CD4-positive, CD25-positive, alpha-beta regulatory T cell (primary cell): ENCODE measurements around the gene C1orf50. TPM values are rescaled to one million over a fixed set of nuclear protein-coding genes. Genes with fewer than 3 reads are reported as not detected.
"Not testable (repeated sequence)": the region's sequence is repeated elsewhere in the genome, so short reads cannot be mapped to it uniquely, and the experiment has no call there.

Experiments used
- ATAC-seq, 2 donors: fragments of 150-1000 bp; cut with Tn5 transposase; one replicate each; pipeline ENCODE4 v1.10.0; 2021; ENCODE audit warnings: low read depth in 2 of 2, moderate number of reproducible peaks in 2 of 2, moderate library complexity in 1 of 2
- DNase-seq, 3 donors: peaks; one replicate each; pipeline versions ENCODE4 v3.0.0 to v3.0.0-alpha.2; 2012 to 2022; ENCODE audit warnings: mixed read lengths in 1 of 3
- H3K27ac ChIP-seq: one replicate; pipeline ENCODE4 v1.7.0; 2013; ENCODE audit warnings: mild to moderate bottlenecking, low read length; ENCODE audit not compliant: insufficient read depth, poor library complexity, severe bottlenecking
- H3K27me3 ChIP-seq: one replicate; pipeline ENCODE4 v1.7.0; 2013; ENCODE audit warnings: low read length; ENCODE audit not compliant: control insufficient read depth, insufficient read depth
- H3K36me3 ChIP-seq: one replicate; pipeline ENCODE4 v1.7.0; 2013; ENCODE audit warnings: mild to moderate bottlenecking, low read length, moderate library complexity; ENCODE audit not compliant: control insufficient read depth, insufficient read depth
- H3K4me1 ChIP-seq: 2 replicates; pipeline ENCODE4 v1.7.0; 2013; ENCODE audit warnings: mild to moderate bottlenecking, low read length; ENCODE audit not compliant: insufficient read depth, control insufficient read depth, poor library complexity, severe bottlenecking
- H3K4me3 ChIP-seq: one replicate; pipeline ENCODE4 v1.7.0; 2013; ENCODE audit warnings: low read depth, mild to moderate bottlenecking, low read length, moderate library complexity
- H3K9me3 ChIP-seq, 2 experiments: 1 replicate in 1 of 2; 2 replicates in 1 of 2; pipeline ENCODE4 v1.7.0; 2013; ENCODE audit warnings: low read length in 2 of 2, mild to moderate bottlenecking in 1 of 2, moderate library complexity in 1 of 2; ENCODE audit not compliant: control insufficient read depth in 2 of 2
- H3K27ac Mint-ChIP-seq, 3 donors: one replicate each; pipeline ENCODE4 v1.8.0; 2020 to 2022; ENCODE audit warnings: mild to moderate bottlenecking in 3 of 3, mixed read lengths in 3 of 3, moderate library complexity in 2 of 3
- H3K27me3 Mint-ChIP-seq: one replicate; pipeline ENCODE4 v1.8.0; 2022; ENCODE audit warnings: mild to moderate bottlenecking, mixed read lengths
- H3K36me3 Mint-ChIP-seq: one replicate; pipeline ENCODE4 v1.8.0; 2020; ENCODE audit warnings: mixed read lengths
- H3K4me1 Mint-ChIP-seq, 4 donors: one replicate each; pipeline ENCODE4 v1.8.0; 2020 to 2022; ENCODE audit warnings: mixed read lengths in 4 of 4, mild to moderate bottlenecking in 1 of 4
- H3K4me3 Mint-ChIP-seq, 4 donors: one replicate each; pipeline ENCODE4 v1.8.0; 2020 to 2022; ENCODE audit warnings: mild to moderate bottlenecking in 4 of 4, mixed read lengths in 4 of 4, moderate library complexity in 3 of 4
- H3K9me3 Mint-ChIP-seq, 7 donors: one replicate each; pipeline ENCODE4 v1.8.0; 2020 to 2022; ENCODE audit warnings: mixed read lengths in 7 of 7, mild to moderate bottlenecking in 3 of 7, moderate library complexity in 2 of 7
- polyA plus RNA-seq, 4 donors: library from polyadenylated mRNA; unstranded; fragments of 300-500 nt; fragmentation: Illumina TruSeq; gene quantifications; one replicate each; pipeline ENCODE4 v1.2.3, GENCODE V29; 2021
- total RNA-seq: library from RNA; stranded (reverse); gene quantifications from one replicate; pipeline ENCODE4 v1.2.3, GENCODE V29; 2022

Gene C1orf50
- total and polyA plus RNA-seq, 5 donors from 2014 or later = 3.8 to 14.3 (median 7.3) TPM

DNA sequence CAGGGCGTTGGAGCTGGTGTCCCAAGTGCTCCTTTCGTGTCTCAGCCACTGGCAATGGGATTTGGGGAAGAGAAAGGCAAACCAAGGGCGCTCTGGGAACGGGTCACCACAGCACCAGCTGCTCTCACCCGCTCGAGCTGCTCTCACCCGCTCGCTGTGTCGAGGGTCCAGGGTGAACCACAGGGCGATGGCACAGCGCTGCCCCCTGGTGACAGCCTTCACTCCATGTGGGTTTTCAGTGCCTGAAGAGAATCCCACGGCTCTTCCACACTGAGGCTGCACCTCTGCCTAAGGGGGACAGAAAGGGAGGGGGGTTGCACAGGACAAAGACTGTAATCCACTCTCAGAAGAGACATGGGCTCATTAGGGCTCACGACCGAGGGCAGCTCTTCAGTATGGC lies 19.9 kb upstream of the C1orf50 start:
- Mint-ChIP-seq H3K27ac (no peak overlapping the region), H3K9me3 (peaks cover 0 to 4% (median 0%) of the 10 kb centered on the region in 7 donors), H3K36me3 (peaks cover 37% of the 10 kb centered on the region), H3K4me1 (peaks cover 0 to 3% (median 0%) of the 10 kb centered on the region in 4 donors), H3K27me3 (no peaks in the 10 kb centered on the region), H3K4me3 (no peak overlapping the region)
- H3K4me1 ChIP-seq = no peaks in the 10 kb centered on the region
- peaks cover 31% of the 10 kb centered on the region for H3K36me3 ChIP-seq
- DNase-seq = peak in 2 of 3 donors; percentile 27 to 35
- no peak overlapping the region for H3K4me3 ChIP-seq
- no peak for ATAC-seq
- no peak overlapping the region for H3K27ac ChIP-seq
- no peaks in the 10 kb centered on the region for H3K9me3 ChIP-seq
- H3K27me3 ChIP-seq = no peaks in the 10 kb centered on the region

DNA sequence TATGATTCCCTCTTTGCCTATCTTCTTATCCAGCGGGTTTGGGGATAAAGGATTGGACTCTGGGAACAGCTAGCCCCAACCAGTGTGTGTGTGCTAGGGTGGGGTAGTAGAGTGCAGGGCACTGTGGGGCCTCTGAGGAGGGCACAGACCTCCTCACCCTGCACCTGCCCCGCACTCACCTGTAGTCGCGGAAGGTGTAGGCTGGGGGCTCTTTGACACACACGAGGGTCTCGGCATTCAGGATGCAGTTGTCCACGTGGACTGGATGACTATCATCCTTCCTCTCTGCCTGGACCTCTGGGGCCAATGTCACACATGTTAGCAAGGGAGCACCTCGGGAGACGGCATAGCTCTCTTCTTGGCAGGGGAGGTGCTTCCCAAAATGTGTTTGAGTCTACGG lies 19.0 kb upstream of the C1orf50 start:
- peaks cover 0 to 3% (median 0%) of the 10 kb centered on the region in 4 donors for H3K4me1 Mint-ChIP-seq

DNA sequence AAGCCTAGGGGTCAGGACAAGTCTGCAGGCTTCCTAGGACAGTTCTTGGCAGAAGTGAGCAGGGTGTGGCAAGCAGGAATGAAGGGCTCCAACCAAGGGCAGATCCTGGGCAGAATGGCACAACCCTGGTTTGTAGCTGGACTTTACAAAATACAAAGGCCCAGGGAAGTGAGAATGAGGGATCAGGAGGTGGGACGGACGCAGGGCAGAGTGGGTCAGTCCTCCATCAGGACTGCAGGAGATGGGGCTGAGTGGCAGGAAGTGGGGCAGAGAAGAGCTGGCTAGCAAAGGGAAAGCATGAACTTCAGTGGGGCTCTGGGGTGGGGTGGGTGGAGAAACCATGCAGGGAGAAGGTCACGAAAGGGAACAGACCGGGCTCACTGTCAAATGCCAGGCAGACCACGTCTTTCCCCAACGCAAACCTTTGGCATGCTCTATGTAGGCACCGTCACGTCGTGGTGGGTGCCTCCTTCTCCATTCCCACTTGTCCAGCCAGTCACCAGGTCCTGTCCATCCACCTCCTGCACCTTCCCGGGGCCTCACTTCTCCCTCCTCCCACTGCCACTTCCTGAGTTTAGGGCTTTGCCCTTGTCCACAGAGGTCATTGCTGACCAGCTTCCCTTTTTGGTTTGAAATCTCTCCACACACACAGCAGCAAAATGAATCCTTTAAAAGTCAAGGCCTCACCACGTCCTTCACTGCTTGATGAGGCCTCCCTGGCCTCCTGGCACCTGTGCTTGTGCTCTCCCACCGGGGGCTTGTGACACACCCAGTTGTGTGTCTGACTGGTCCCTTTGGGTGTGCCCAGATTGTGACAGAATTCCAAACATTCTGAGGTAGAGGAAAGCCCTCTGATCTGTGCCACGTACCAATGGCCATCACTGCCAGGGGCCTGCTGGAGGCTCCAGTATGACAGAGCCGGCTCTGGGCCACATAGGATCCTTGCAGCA lies 18.3 kb upstream of the C1orf50 start:
- DNase-seq (no peak), ATAC-seq (no peak)
- peaks cover 45% of the 10 kb centered on the region for H3K36me3 ChIP-seq
- H3K4me3 ChIP-seq = no peak overlapping the region
- peak overlapping the region in 1 of 3 donors; percentile 65 for H3K27ac Mint-ChIP-seq
- no peaks in the 10 kb centered on the region for H3K27me3 Mint-ChIP-seq
- no peaks in the 10 kb centered on the region for H3K9me3 ChIP-seq
- H3K9me3 Mint-ChIP-seq = peaks cover 0 to 4% (median 0%) of the 10 kb centered on the region in 7 donors
- H3K36me3 Mint-ChIP-seq = peaks cover 53% of the 10 kb centered on the region
- H3K4me1 Mint-ChIP-seq = peaks cover 0 to 3% (median 0%) of the 10 kb centered on the region in 4 donors
- H3K4me3 Mint-ChIP-seq = no peak overlapping the region
- H3K4me1 ChIP-seq = no peaks in the 10 kb centered on the region
- no peak overlapping the region for H3K27ac ChIP-seq
- H3K27me3 ChIP-seq = no peaks in the 10 kb centered on the region

More for the DNA sequence above, 19.0 kb upstream of the C1orf50 start:
- no peak for ATAC-seq
- Histone ChIP-seq H3K4me1 (no peaks in the 10 kb centered on the region), H3K27ac (no peak overlapping the region), H3K36me3 (peaks cover 40% of the 10 kb centered on the region), H3K9me3 (no peaks in the 10 kb centered on the region), H3K27me3 (no peaks in the 10 kb centered on the region), H3K4me3 (no peak overlapping the region)
- H3K27me3 Mint-ChIP-seq = no peaks in the 10 kb centered on the region
- DNase-seq = no peak
- H3K9me3 Mint-ChIP-seq = peaks cover 0 to 4% (median 0%) of the 10 kb centered on the region in 7 donors
- peaks cover 46% of the 10 kb centered on the region for H3K36me3 Mint-ChIP-seq
- H3K27ac Mint-ChIP-seq = peak overlapping the region in 1 of 3 donors; percentile 65
- H3K4me3 Mint-ChIP-seq = no peak overlapping the region

DNA sequence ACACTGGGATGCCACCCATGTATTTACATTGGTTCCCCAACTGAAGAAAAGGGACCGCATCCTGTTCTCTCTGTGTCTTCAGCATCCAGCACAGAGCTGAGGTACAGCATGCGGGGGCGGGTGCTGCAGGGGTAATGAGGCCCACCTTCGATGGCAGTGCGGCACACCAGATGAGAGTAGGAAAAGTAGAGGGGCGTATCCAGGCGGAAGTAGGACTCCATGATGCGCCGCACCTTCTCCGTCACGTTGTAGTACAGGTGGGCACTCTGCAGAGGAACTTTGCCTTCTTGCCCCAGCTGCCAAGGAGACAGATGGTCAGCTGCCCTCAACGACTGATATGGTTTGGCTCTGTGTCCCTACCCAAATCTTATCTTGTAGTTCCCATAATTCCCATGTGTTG lies 17.0 kb upstream of the C1orf50 start:
- no peak overlapping the region for H3K27ac Mint-ChIP-seq
- peaks cover 0 to 4% (median 0%) of the 10 kb centered on the region in 7 donors for H3K9me3 Mint-ChIP-seq
- peaks cover 58% of the 10 kb centered on the region for H3K36me3 ChIP-seq

DNA sequence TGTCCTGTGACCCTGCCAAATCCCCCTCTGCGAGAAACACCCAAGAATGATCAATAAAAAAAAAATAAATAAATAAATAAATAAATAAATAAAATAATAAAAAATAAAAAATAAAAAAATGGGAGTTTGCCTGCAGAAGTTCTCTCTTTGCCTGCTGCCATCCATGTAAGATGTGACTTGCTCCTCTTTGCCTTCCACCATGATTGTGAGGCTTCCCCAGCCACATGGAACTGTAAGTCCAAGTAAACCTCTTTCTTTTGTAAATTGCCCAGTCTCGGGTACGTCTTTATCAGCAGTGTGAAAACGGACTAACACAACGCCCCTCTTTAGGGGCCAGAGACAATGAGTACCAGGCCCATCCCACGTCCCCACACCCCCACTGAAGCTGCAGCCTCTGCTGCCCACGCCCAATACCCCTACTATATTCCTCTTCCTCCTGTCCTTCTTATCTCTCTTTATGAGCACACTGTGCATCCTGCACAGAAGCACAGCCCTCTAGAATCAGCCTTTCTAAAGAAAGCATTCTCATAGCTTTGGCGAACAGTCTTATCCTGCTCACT lies 15.5 kb upstream of the C1orf50 start:
- H3K9me3 ChIP-seq, H3K27me3 Mint-ChIP-seq, H3K9me3 Mint-ChIP-seq, H3K4me3 Mint-ChIP-seq, H3K4me1 Mint-ChIP-seq, DNase-seq, H3K27ac ChIP-seq, H3K4me1 ChIP-seq, ATAC-seq, H3K4me3 ChIP-seq, H3K27me3 ChIP-seq: not testable (repeated sequence)
- H3K36me3 ChIP-seq = peaks cover 67% of the 10 kb centered on the region
- H3K27ac Mint-ChIP-seq = peak overlapping the region in 2 of 3 donors; percentile 45 to 86
- H3K36me3 Mint-ChIP-seq = peaks cover 68% of the 10 kb centered on the region

More for the DNA sequence above, 17.0 kb upstream of the C1orf50 start:
- Histone ChIP-seq H3K9me3 (no peaks in the 10 kb centered on the region), H3K4me3 (no peak overlapping the region), H3K4me1 (no peaks in the 10 kb centered on the region), H3K27me3 (no peaks in the 10 kb centered on the region), H3K27ac (no peak overlapping the region)
- no peak overlapping the region for H3K4me3 Mint-ChIP-seq
- peaks cover 0 to 3% (median 0%) of the 10 kb centered on the region in 4 donors for H3K4me1 Mint-ChIP-seq
- ATAC-seq (no peak), DNase-seq (no peak)
- no peaks in the 10 kb centered on the region for H3K27me3 Mint-ChIP-seq
- peaks cover 63% of the 10 kb centered on the region for H3K36me3 Mint-ChIP-seq

DNA sequence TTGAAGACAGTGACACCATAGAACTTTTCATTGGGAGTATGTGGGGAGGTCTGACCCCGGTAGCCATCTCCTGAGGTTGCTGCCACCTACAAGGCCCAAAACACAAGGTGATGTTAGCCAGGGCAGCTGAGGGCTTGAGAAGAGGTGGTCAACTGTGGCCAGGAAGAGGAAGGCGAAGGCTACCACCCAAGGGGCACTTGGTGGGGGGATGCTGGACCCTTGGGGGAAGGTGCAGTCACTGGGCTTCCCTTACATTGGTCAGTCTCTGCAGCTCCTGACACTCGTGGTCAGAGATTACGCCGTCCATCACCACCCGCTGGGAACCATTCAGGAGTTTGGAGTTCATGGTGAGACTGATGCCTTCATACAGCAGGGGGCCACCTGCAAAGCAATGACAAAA lies 14.8 kb upstream of the C1orf50 start:
- Mint-ChIP-seq H3K27ac (peak overlapping the region; percentile 11 to 45 (median 44)), H3K9me3 (peaks cover 0 to 4% (median 0%) of the 10 kb centered on the region in 7 donors), H3K4me1 (peaks cover 4 to 8% (median 5%) of the 10 kb centered on the region in 4 donors), H3K27me3 (no peaks in the 10 kb centered on the region), H3K4me3 (no peak overlapping the region), H3K36me3 (peaks cover 75% of the 10 kb centered on the region)
- no peaks in the 10 kb centered on the region for H3K9me3 ChIP-seq
- ATAC-seq (no peak), DNase-seq (no peak)
- H3K4me1 ChIP-seq = no peaks in the 10 kb centered on the region
- H3K27me3 ChIP-seq = no peaks in the 10 kb centered on the region
- H3K27ac ChIP-seq = no peak overlapping the region
- H3K4me3 ChIP-seq = no peak overlapping the region
- H3K36me3 ChIP-seq = peaks cover 67% of the 10 kb centered on the region

DNA sequence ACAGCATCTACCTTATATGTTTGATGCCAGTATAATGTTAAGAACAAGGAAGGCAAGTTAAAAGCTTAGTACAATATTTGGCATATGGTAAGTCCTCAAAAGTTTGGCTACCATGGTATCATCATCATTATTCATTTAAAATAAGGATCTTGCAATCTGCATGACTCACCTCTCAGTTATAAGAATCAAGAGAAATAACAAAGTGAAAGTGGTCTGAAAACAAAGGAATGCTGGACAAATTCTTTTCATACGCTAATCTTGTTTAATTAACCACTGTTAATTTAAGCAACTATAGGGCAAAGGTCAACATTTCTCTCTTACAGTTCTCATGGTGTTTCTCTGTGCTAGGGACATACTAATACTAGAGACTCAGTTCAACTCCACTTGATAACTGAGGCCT lies 14.0 kb upstream of the C1orf50 start:
- Mint-ChIP-seq H3K4me1 (peaks cover 4 to 8% (median 6%) of the 10 kb centered on the region in 4 donors), H3K27ac (peak overlapping the region in 1 of 3 donors; percentile 74), H3K4me3 (no peak overlapping the region), H3K36me3 (peaks cover 78% of the 10 kb centered on the region), H3K27me3 (no peaks in the 10 kb centered on the region), H3K9me3 (peaks cover 0 to 4% (median 0%) of the 10 kb centered on the region in 7 donors)
- Histone ChIP-seq H3K36me3 (peaks cover 71% of the 10 kb centered on the region), H3K27ac (no peak overlapping the region), H3K4me1 (no peaks in the 10 kb centered on the region), H3K4me3 (no peak overlapping the region), H3K9me3 (no peaks in the 10 kb centered on the region), H3K27me3 (no peaks in the 10 kb centered on the region)
- DNase-seq (no peak), ATAC-seq (no peak)
